Right renal pelvis (tissue), 4 donors: ENCODE measurements around the gene ACTL8. TPM values are rescaled to one million over a fixed set of nuclear protein-coding genes. Genes with fewer than 3 reads are reported as not detected.

Experiments used
- DNase-seq, 4 donors: peaks; one replicate each; pipeline ENCODE4 v3.0.0-alpha.2; 2013; ENCODE audit warnings: low read depth in 4 of 4, low spot score in 3 of 4, missing footprints in 1 of 4
- polyA plus RNA-seq, 4 donors: library from polyadenylated mRNA; unstranded; fragments of 120-200 nt; gene quantifications; one replicate each; pipeline ENCODE4 v1.2.1, GENCODE V29; 2013; ENCODE audit not compliant: insufficient read length in 4 of 4

The ACTL8 gene
- polyA plus RNA-seq, 4 donors, result not detected

DNA sequence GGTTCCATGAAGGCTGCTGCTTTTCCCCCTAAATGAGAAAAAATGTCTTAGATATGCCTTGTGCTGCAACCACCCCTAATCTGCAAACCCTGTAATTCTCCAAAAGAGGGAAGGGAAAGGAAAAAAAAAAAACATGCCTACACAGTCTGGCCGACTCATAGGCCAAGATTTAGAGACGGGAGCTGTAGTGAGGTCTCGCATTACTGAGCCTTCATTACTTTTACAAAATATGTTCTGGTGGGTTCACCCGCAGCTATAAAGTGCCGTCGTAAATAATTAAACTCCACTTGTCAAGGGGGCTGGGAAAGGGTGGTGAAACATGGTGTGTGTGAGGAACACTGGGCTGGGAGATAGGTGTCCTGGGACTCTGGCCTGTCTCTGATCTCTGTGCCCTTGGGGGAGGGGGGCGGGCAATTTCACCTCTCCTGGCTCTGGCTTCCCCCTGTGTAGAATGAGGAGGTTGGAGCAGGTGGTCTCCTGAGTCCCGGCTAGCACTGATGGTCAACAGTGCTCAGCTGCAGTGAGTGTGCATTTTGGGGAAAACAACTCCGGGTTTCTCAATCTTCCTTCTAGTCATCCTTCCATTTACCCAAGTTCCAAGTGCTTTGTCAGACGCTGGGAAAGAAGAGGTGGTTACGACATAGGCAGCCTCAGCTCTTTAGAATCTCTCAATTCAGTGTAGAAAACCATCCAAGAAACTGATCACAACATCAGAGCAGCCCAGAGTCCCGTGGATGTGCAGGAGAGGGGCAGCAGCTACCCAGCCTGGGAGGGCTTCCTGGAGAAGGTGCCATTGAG is 82.3 kb downstream of the ACTL8 start:
- peak in 1 of 4 donors; percentile 8 for DNase-seq

- DNase-seq, result no peak
Measured at GRCh38 chr1:17839641-17840196, 84.6 kb downstream of the ACTL8 start.

DNA sequence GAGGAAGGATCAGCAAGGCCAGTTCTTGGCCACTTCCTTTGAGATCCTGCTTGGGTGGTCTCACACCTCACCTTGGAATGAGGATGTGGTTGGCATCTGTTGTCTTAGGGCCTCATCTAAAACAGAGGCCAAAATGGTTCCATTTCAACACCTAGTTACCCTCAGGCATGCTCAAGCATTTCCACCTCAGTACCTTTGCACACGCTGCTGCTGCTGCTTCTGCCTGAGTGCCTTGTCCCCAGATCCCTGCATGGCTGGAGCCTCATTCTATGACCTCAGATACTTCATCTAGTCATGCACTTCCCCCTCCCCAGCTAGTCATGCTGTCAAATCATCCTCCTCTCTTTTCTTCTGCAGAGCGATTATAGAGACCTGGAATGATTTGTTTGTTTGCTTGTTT is 86.8 kb downstream of the ACTL8 start:
- no peak for DNase-seq

GRCh38 chr1:17842686-17843085 is 87.6 kb downstream of the ACTL8 start:
- no peak for DNase-seq

GRCh38 chr1:17844185-17844826 is 89.2 kb downstream of the ACTL8 start:
- no peak for DNase-seq

DNA sequence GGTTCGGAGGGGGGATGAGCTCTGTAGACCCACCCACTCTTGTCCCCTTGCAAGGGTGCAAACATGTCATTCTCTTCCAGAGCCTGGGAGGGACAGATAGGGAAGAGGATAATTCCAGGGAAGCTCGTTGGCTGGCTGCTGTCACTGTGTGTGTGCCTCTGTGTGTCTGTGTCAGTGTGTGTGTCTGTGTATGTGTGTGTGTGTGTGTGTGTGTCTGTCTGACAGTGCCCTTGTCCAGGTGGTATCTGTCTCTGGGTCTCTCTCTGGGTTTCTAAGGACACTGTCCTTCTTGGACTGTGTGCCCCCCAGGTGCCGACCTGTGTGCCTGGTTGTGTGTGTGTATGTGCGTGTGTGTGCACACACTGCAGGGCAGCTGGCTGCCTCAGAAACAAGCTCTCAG is 90.5 kb downstream of the ACTL8 start:
- no peak for DNase-seq

DNA sequence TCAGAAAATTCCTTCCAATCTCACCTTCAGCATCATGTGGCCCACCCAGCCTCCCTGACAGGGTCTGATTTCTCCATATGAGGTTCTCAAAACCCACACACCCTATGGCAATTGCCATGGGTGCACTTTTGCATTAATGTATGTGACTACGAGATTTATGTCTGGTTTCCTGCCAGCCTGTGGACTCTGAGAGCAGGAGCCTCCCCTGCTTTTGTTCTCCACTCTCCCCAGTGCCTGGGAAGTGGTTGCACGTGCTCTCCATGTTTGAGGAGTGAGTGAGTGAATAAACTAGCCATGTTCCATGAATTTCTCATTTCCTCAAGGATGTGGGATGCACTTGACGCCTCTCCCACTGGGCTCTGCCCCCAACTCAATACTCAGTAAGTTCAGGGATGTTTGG is 91.2 kb downstream of the ACTL8 start:
- no peak for DNase-seq

GRCh38 chr1:17847111-17847510 is 92.0 kb downstream of the ACTL8 start:
- no peak for DNase-seq

DNA sequence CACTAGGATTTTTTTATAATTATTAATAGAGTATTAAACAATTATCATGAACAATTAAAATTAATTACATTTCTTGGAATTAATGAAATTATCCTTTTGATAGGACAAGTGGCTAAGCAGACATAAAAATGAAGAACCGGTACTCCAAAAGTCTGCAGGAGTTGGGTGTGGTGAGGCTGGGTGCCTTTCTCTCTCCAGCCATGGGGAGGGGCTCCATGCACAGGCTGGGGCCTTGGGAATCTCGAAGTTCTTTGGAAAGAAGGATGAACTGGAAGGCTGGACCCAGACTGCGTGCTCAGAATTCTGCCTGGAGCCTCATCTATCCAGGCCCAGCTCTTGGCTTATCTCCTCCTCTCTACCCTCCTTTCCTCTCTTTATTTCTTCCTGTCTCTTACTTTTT is 94.1 kb downstream of the ACTL8 start:
- no peak for DNase-seq

GRCh38 chr1:17851056-17851455 is 95.9 kb downstream of the ACTL8 start:
- DNase-seq, result no peak

- no peak for DNase-seq
Measured at GRCh38 chr1:17852383-17852782, 97.2 kb downstream of the ACTL8 start.

GRCh38 chr1:17853241-17853935 is 98.3 kb downstream of the ACTL8 start:
- no peak for DNase-seq

DNA sequence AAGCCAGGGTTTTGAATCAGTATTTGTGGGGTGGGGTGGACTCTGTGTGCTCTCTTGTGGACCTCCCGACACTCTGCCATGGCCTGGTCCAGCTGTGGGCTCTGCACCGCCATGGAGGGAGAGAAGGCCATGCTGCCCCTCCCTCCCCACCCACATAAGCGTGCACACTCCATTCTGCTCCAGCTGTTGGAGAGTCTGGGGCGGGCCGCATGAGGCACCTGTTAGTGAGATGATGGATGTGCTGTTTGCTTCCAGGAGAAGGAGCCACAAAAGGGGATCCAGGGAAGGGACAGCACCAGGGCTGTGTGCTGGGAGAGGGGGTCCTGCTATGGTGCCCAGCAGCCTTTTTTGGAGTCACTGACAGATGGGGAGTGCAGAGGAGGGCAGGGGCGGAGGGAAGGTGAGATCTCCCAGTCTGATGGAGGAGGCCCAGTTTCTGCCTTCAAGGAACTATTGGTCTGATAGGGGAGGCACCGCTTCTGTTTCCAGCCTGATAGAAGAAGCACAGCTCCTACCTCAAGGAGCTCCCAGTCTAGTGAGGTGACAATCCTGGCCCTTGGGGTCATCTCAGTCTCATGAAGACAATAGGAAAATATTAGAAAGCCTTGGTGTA is 101.5 kb downstream of the ACTL8 start:
- DNase-seq, result no peak

DNA sequence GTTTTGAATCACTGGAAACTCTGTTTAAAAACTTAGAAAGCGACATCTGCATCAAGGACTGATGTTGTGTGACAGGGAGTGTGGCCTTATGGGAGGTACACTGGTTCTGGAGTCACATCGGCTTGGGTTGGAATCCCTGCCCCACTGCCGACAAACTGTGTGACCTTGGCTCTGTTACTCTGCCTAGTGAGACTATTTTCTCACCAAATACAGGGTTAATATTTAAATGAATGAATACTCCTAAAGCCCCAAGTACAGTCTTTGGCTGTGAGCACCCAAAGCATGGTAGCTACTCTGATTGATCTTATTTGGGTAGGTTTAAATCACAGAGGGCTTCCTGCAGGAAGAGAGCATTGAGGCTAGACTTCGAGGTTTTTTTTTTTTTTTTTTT is 102.0 kb downstream of the ACTL8 start:
- DNase-seq, result no peak

DNA sequence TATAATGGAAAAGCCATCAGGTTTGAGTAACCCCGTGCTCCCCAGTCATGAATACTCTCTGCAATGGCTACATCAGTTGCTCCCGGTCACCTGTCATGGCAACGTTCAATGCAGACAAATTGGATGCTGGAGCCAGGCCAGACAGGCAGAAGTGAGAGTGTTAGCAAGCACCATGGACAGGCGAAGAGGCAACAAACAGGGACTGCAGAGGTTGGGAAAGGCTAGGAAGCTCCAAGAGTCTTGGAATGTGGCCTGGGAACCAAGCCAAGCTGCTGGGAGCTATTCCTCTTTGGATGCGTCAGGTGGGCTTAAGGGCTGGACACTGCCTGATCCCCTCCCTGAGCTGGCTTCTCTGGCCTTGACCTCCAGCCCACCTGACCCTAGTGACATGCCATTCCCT is 102.9 kb downstream of the ACTL8 start:
- DNase-seq, result no peak

DNA sequence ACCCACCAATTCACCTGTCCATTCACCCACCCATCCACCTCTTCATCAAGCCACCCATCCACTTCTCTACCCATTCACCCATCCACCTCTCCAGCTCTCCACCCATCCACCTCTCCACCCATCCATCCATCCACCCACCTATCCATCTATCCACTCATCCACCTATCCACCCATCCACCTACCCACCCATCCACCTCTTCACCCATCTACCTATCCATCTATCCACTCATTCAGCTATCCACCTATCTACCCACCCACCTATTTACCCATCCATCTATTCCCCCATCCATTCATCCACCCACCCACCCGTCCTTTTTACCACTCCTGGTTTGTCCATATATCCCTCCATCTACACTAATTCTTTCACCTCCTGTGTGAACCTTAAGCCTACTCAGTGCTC is 105.7 kb downstream of the ACTL8 start:
- no peak for DNase-seq

GRCh38 chr1:17861685-17862084 is 106.6 kb downstream of the ACTL8 start:
- no peak for DNase-seq

- DNase-seq, result no peak
Measured at GRCh38 chr1:17862121-17862520, 107.0 kb downstream of the ACTL8 start.

- DNase-seq, result no peak
Measured at GRCh38 chr1:17865912-17866739, 111.0 kb downstream of the ACTL8 start.

DNA sequence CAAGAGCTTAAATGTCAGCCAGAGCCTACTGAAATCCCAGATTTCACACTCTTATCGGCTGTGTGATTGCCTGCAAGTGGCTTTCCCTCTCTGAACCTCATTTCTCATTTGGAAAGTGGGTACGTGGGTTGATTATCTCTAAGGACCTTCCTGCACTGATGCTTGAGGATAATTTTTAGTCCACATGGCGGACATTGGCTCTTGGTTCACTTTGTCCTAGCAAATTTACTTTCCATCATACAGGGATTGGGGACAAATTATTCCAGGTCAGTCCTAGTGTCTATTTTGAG is 111.6 kb downstream of the ACTL8 start:
- DNase-seq, result no peak
